Measurements from ENCODE around the gene SMC3.

GRCh38 chr10:110530131-110530831 lies 37.2 kb upstream of the SMC3 start:
- TF ChIP-seq POLR2A (IDR thresholded peaks at IDR 0.05; ENCODE audit: low read length) (no peak), GATA1 (IDR thresholded peaks at IDR 0.05; ENCODE audit: low read depth, low read length) (no peak)

All from erythroblast (primary cell).